KBM-7 (cell line): ENCODE data around the gene PIK3C2G.

Experiments used
- DNase-seq: peaks from one replicate; pipeline ENCODE4 v3.0.0-alpha.2; 2015
- in situ Hi-C: fragments of 300-500 bp; cut with MboI; formaldehyde crosslinking; loops from 2 replicates; pipeline ENCODE4 v1.14.3; 2020; ENCODE audit warnings: low sequenced_read_pairs, low pct_unique_long_range_greater_than_20kb, mixed read lengths

Gene PIK3C2G

GRCh38 chr12:18394742-18395141 lies 133.4 kb downstream of the PIK3C2G start:
- no peak for DNase-seq
- in situ Hi-C loops, result no loop called here

- in situ Hi-C loops, result no loop called here
- no peak for DNase-seq
Measured at GRCh38 chr12:18400186-18400585, 138.9 kb downstream of the PIK3C2G start.

- DNase-seq, result no peak
- in situ Hi-C loops, result no loop called here
Measured at GRCh38 chr12:18402872-18403611, 141.7 kb downstream of the PIK3C2G start.

GRCh38 chr12:18411453-18411852 lies 150.1 kb downstream of the PIK3C2G start:
- in situ Hi-C loops, result no loop called here
- DNase-seq, result no peak

- no peak for DNase-seq
- in situ Hi-C loops, result no loop called here
Measured at GRCh38 chr12:18414671-18415070, 153.4 kb downstream of the PIK3C2G start.

GRCh38 chr12:18415227-18415626 lies 153.9 kb downstream of the PIK3C2G start:
- DNase-seq, result no peak
- in situ Hi-C loops, result no loop called here

- in situ Hi-C loops, result no loop called here
- no peak for DNase-seq
Measured at GRCh38 chr12:18416412-18416811, 155.1 kb downstream of the PIK3C2G start.

- DNase-seq, result no peak
- in situ Hi-C loops, result no loop called here
Measured at GRCh38 chr12:18419311-18419710, 158.0 kb downstream of the PIK3C2G start.

GRCh38 chr12:18421867-18422266 lies 160.5 kb downstream of the PIK3C2G start:
- no peak for DNase-seq
- in situ Hi-C loops, result no loop called here

- no peak for DNase-seq
- in situ Hi-C loops, result no loop called here
Measured at GRCh38 chr12:18422871-18423270, 161.6 kb downstream of the PIK3C2G start.

- in situ Hi-C loops, result no loop called here
- no peak for DNase-seq
Measured at GRCh38 chr12:18424857-18425256, 163.5 kb downstream of the PIK3C2G start.

- in situ Hi-C loops, result no loop called here
- DNase-seq, result no peak
Measured at GRCh38 chr12:18427520-18427919, 166.2 kb downstream of the PIK3C2G start.

GRCh38 chr12:18428416-18428815 lies 167.1 kb downstream of the PIK3C2G start:
- no peak for DNase-seq
- in situ Hi-C loops, result no loop called here

GRCh38 chr12:18429366-18429765 lies 168.0 kb downstream of the PIK3C2G start:
- no peak for DNase-seq
- in situ Hi-C loops, result no loop called here

- peak; percentile 52 for DNase-seq
- in situ Hi-C loops, result no loop called here
Measured at GRCh38 chr12:18430425-18431048, 169.2 kb downstream of the PIK3C2G start.

- in situ Hi-C loops, result no loop called here
- DNase-seq, result no peak
Measured at GRCh38 chr12:18431771-18432170, 170.5 kb downstream of the PIK3C2G start.

GRCh38 chr12:18432206-18432605 lies 170.9 kb downstream of the PIK3C2G start:
- in situ Hi-C loops, result no loop called here
- no peak for DNase-seq

GRCh38 chr12:18436170-18436569 lies 174.9 kb downstream of the PIK3C2G start:
- in situ Hi-C loops, result no loop called here
- no peak for DNase-seq

GRCh38 chr12:18439541-18439940 lies 178.2 kb downstream of the PIK3C2G start:
- in situ Hi-C loops, result no loop called here

GRCh38 chr12:18443768-18444437 lies 182.6 kb downstream of the PIK3C2G start:
- no peak for DNase-seq

More at GRCh38 chr12:18439541-18439940, 178.2 kb downstream of the PIK3C2G start:
- DNase-seq, result no peak

More at GRCh38 chr12:18443768-18444437, 182.6 kb downstream of the PIK3C2G start:
- in situ Hi-C loops, result no loop called here
